K562 (cell line): ENCODE measurements around the gene BOLA3. TPM values are rescaled to one million over a fixed set of nuclear protein-coding genes. Genes with fewer than 3 reads are reported as not detected.

Experiments used
- C11orf30 ChIP-seq: fragments of 450-650 bp; IDR thresholded peaks from 2 replicates; pipeline ENCODE4 v1.6.1; 2016; ENCODE audit warnings: low read depth, mild to moderate bottlenecking
- HMG20A ChIP-seq: fragments of 450-650 bp; formaldehyde crosslinking; conservative IDR thresholded peaks from 2 replicates; pipeline ENCODE4 v1.4.0; 2020; ENCODE audit warnings: mild to moderate bottlenecking, mixed read lengths
- MAFG ChIP-seq: fragments of 450-650 bp; conservative IDR thresholded peaks from 2 replicates; pipeline ENCODE4 v1.6.1; 2016; ENCODE audit warnings: missing genetic modification characterization, missing compliant biosample characterization
- MEIS2 ChIP-seq: fragments of 450-650 bp; IDR thresholded peaks from 2 replicates; pipeline ENCODE4 v1.6.1; 2014; ENCODE audit warnings: mild to moderate bottlenecking; ENCODE audit not compliant: partially characterized antibody
- PREB ChIP-seq: sonication (generic); formaldehyde crosslinking; IDR thresholded peaks from 2 replicates; pipeline ENCODE4 v1.8.1; 2023; ENCODE audit warnings: mild to moderate bottlenecking, missing genetic modification reagents
- RBM15 ChIP-seq: fragments of 200-400 bp; formaldehyde crosslinking; IDR thresholded peaks from 2 replicates; pipeline ENCODE4 v1.6.1; 2018; ENCODE audit warnings: mild to moderate bottlenecking, low read length, moderate library complexity; ENCODE audit not compliant: insufficient read depth
- SAP30 ChIP-seq: fragments of 200-600 bp; sonication (generic); IDR thresholded peaks from 2 replicates; pipeline ENCODE4 v1.6.1; 2012; ENCODE audit warnings: borderline replicate concordance, low read depth, mild to moderate bottlenecking, moderate library complexity, low read length, control low read depth, inconsistent platforms; ENCODE audit not compliant: insufficient read depth, poor library complexity, severe bottlenecking
- ZBTB33 ChIP-seq: sonication (generic); formaldehyde crosslinking; IDR thresholded peaks from 2 replicates; pipeline ENCODE4 v1.8.1; 2023; ENCODE audit warnings: mild to moderate bottlenecking, missing genetic modification reagents
- ZNF121 ChIP-seq: sonication (generic); formaldehyde crosslinking; conservative IDR thresholded peaks from 2 replicates; pipeline ENCODE4 v1.8.0; 2022; ENCODE audit warnings: missing genetic modification reagents
- ZNF354B ChIP-seq: fragments of 250-450 bp; sonication (Bioruptor Pico); IDR thresholded peaks from 2 replicates; pipeline ENCODE4 v1.4.0; 2020
- ZNF766 ChIP-seq: fragments of 200-800 bp; sonication (Bioruptor generic); conservative IDR thresholded peaks from 2 replicates; pipeline ENCODE4 v1.6.1; 2016; ENCODE audit warnings: missing genetic modification characterization, missing compliant biosample characterization
- polyA plus RNA-seq, 8 experiments: library from polyadenylated mRNA; depleted of rRNA in 4 of 8; stranded (reverse) in 5 of 8; unstranded in 3 of 8; fragments of >200 nt; fragmentation: Nextera tagmentation in 2 of 8; fragmentation: Illumina TruSeq in 1 of 8; extraction: Ambion mirVana in 2 of 8; extraction: Trizol in 1 of 8; gene quantifications; 2 replicates each; pipeline versions ENCODE4 v1.2.1 to v1.2.3, GENCODE V29; 2011 to 2014; ENCODE audit warnings: inconsistent platforms in 1 of 8, missing spikeins in 1 of 8
- total RNA-seq, 7 experiments: library from RNA; depleted of rRNA in 6 of 7; stranded (reverse); fragments of >200 nt in 6 of 7; fragmentation: Illumina TruSeq in 2 of 7; extraction: Trizol in 2 of 7; gene quantifications; 2 replicates each; pipeline versions ENCODE4 v1.2.1 to v1.2.3, GENCODE V29; 2011 to 2021; ENCODE audit warnings: low replicate concordance in 1 of 7

Gene BOLA3
- total and polyA plus RNA-seq, 9 of the 15 experiments (the other 6 are each of a cell fraction or from before 2014, with no cell fraction given), result 149 to 619 (median 255) TPM

GRCh38 chr2:74188696-74189095 lies 41.0 kb upstream of the BOLA3 start (continued):
- TF ChIP-seq ZBTB33 (CRISPR knock-in tag) (no peak), SAP30 (no peak), HMG20A (CRISPR knock-in tag) (no peak), ZNF766 (CRISPR knock-in tag) (no peak), MEIS2 (peak; percentile 24), ZNF354B (CRISPR knock-in tag) (no peak), C11orf30 (peak; percentile 77), ZNF121 (CRISPR knock-in tag) (no peak), RBM15 (no peak), PREB (CRISPR knock-in tag) (no peak), MAFG (tag) (peak; percentile 66)
